Breast epithelium (tissue), 3 donors: ENCODE results near the gene DPYSL4.

Experiments used
- CTCF ChIP-seq, 3 donors: fragments of 450-650 bp; IDR thresholded peaks; one replicate each; pipeline ENCODE4 v1.5.1; 2016 to 2017; ENCODE audit warnings: antibody characterized with exemption in 3 of 3, mild to moderate bottlenecking in 3 of 3, moderate library complexity in 3 of 3
- POLR2A ChIP-seq: fragments of 450-650 bp; IDR thresholded peaks from one replicate; pipeline ENCODE4 v1.6.1; 2016; ENCODE audit warnings: antibody characterized with exemption, mild to moderate bottlenecking, moderate library complexity
- POLR2AphosphoS5 ChIP-seq, 3 donors: sonication (generic); formaldehyde crosslinking; IDR thresholded peaks; one replicate each; pipeline ENCODE4 v1.6.1; 2017; ENCODE audit warnings: antibody characterized with exemption in 3 of 3

DNA sequence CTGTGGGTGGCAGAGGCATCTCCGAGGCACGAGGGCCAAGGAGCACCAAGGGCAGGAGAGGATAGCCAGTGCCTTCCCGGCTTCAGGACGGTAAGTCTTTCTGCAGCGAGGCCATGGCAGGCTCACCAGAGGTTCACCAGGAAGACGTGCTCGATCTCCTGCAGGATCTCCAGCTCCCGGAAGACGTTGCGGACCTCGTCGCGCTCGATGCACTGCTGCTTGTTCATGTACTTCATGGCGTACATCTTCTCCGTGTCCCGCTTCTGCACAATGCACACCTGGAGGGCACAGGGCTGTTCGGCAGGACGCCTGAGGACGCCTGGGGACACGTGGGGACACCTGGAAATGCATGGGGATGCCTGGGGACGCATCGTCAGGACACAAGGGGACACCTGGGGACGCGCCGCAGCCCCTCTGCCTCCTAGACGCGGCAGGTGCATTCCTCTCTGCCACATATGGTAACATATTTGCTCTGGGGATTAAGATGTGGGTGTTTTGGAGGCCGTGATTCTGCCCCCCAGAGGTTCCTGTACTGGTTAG, 41.2 kb downstream of the DPYSL4 start:
- TF ChIP-seq POLR2A (no peak), POLR2AphosphoS5 (IDR thresholded peaks at IDR 0.05) (no peak), CTCF (IDR thresholded peaks at IDR 0.05) (no peak)
